ENCODE data around the gene PIANP.

PIANP gene

DNA sequence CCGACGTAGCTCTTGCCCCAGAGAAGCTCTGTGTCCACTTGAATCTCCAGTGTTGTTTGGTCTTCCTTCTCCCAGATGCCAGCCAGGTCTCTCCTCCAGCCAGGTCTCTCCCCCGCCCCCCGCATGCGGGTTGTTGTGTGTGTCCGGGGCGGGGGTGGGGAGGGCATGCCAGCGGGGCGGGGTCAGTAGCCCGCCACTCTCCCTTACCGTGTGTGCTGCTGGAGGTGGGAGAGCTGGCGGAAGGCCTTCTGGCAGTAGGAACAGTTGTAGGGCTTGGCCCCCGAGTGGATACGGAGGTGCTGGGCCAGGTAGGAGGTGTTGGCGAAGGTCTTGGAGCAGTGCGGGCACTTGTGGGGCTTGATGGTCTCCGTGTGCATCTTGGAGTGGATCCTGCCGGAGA, 28.5 kb downstream of the PIANP start:
- DNase-seq (ENCODE audit: low read depth in 2 of 2), result no peak

GRCh38 chr12:6667559-6668210, 32.9 kb downstream of the PIANP start:
- DNase-seq (ENCODE audit: low read depth in 2 of 2), result no peak

DNA sequence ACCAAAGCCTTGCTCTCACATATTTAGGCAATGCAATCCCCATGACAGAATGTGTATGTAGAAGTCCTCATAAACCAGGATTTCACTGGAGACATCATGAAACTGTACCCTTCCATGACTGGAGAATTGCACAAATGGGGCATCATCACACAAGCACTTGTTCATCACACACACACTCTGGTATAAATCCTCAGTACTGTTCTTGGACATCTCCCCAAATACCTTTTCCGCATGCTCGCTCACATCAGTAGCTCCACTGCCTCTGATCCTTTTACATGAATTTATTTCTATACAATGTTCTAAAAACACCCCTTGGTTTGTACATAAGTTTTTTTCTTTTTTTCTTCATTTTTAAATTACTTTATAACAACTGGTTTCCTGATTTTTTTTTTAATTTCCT, 34.4 kb downstream of the PIANP start:
- no peak for DNase-seq (ENCODE audit: low read depth in 2 of 2)

DNA sequence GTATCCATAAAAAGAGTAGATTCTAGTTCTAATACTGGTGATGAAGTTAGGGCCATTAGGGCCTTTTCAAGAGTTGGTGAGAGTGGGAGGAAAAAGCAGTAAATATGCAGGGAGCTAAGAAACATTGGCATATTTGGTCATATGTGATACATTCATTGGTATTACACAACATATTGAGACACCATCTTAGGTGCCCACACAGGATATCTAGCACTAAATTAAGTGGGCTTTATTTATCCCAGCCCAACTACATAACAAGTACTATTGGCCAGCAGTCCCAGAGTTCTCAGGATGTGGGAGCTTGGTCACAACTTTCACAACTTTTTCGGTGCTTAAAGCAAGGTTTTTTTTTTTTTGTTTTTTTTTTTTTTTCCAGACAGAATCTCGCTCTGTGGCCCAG, 35.7 kb downstream of the PIANP start:
- no peak for DNase-seq (ENCODE audit: low read depth in 2 of 2)

- DNase-seq (ENCODE audit: low read depth in 2 of 2), result peak; percentile 87
Observed at GRCh38 chr12:6662906-6663742, 37.5 kb downstream of the PIANP start, which contains the start of gene ING4. Gene ING4, minus strand, starts transcription at chr12:6663119. Its CDS starts 18 bp downstream, at chr12:6663101.

DNA sequence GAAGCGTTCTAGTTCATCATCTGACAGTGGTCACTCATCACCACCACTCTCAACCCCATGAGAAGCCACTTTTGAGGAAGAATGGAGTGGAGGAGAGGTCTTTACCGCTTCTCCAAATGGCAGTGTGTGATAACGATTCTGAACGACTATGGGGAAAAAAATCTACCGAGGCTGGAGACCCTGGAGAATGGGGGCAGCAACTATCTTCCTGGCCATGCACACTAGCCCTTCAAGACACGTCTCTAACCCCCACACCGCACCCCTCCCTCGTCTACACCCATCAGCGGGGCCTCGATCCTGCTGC, 38.1 kb downstream of the PIANP start:
- no peak for DNase-seq (ENCODE audit: low read depth in 2 of 2)

DNA sequence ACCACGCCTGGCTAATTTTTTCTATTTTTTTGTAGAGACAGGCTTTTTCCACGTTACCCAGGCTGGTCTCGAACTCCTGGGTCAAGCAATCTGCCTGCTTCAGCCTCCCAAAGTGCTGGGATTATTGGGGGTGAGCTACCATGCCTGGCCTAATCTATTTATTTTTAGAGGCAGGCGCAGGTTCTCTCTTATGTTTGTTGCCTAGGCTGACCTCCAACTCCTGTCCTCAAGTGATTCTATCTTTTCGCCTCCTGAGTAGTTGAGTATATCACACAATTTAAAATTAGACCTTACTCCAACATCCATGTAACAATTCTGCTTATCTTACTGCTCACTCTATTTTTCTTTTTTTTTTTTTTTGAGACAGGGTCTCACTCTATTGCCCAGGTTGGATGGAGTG, 46.6 kb downstream of the PIANP start:
- DNase-seq (ENCODE audit: low read depth in 2 of 2), result no peak

GRCh38 chr12:6653342-6653741, 47.3 kb downstream of the PIANP start:
- DNase-seq (ENCODE audit: low read depth in 2 of 2), result no peak

DNA sequence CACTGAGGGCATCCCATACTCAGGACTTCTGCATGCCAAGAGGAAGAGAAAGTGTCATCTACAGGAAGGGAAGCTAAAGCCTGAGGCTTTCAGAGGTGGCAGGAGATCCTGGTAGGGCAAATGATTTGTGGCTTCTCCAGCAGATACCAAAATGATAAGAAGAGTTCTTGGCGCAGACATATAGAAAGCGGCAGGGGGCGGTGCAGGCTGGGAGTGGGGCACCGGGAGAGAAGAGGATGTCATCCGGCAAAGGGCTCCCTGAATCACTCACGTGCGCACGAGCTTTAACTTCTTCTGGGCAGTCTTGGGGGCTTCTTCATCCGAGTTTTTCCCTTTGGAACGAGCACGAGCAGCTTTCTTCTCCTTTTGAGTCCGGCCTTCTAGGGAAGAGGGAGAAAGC, 48.2 kb downstream of the PIANP start:
- DNase-seq (ENCODE audit: low read depth in 2 of 2), result no peak

DNA sequence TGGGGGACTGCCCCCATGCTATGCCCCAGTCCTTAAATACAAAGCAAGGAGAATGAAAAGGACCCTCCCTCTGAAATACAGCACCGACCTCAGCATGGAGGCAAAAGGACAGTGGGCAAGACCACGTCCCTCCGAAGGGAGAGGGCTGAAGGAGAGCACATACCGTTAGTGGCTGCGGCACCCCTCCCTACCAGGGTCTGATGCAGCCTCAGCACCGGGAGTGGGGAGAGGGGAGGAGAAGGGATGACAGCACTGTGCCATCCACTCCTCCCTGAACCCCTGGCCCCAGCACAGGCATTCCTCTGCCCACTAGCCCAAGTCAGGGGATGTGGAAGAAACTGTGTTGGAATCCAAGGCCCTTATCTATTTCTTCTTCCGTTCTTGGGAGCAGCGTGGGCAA, 49.8 kb downstream of the PIANP start:
- no peak for DNase-seq (ENCODE audit: low read depth in 2 of 2)

- DNase-seq (ENCODE audit: low read depth in 2 of 2), result no peak
Observed at GRCh38 chr12:6647083-6647604, 53.5 kb downstream of the PIANP start, which contains the start of gene ACRBP. Gene ACRBP, minus strand, starts transcription at chr12:6647432. Its CDS starts 66 bp downstream, at chr12:6647366.

DNA sequence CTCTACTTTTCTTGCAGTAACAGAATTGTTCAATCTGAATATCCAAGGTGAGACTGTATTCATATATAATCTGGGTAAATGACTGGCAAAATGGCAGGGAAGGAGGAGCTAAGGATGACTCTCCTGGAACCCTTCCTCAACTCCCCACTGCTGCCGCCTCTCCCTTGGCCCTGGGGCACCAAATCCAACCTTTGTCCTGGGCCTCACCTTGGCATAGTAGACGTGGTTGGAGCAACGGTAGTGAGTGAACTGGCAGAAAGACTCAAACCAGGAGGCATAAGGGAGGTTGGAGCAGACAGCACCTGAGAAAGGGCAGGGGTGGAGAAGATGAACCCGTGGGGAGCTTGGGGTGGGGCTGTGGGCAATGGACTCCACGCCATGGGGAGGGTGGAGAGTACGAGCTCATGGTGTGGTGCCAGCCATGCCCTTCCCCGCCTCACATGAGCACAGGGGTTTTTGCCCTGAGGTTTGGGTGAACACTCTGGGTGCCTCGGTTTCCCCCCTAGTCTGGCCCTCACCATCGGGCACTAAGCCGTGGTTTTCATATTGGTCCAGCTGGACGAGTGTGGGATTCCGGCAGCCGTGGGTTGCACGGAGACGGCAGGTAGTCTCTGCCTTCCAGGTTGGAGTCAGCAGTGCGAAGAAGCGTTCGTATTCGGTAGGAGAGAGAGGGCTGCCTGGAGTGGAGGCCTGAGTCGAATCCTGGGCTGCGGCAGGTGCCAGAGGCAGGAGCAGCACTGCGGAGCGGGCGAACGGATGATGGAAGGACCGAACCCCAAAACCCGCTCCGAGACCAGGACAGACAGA, 54.1 kb downstream of the PIANP start:
- DNase-seq (ENCODE audit: low read depth in 2 of 2), result no peak

DNA sequence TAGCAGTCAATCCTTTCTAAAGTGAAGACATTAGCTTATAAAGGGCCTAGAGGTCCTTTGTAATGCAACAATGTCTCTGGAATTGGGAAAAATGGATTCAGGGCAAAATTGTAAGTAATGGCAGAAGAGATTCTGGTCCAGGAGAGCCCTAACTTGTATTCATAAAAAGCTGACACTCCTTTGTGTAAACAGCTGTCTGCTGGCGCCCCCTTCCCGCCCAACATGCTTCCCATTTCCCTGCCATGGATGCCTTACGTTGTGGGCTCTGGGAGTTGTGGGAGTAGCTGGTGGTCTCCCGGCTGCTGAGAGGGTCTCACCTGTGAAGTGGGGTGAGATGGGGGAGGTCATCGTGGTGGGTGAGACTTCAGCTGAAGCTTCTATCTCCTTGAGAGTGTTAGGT, 55.7 kb downstream of the PIANP start:
- no peak for DNase-seq (ENCODE audit: low read depth in 2 of 2)

DNA sequence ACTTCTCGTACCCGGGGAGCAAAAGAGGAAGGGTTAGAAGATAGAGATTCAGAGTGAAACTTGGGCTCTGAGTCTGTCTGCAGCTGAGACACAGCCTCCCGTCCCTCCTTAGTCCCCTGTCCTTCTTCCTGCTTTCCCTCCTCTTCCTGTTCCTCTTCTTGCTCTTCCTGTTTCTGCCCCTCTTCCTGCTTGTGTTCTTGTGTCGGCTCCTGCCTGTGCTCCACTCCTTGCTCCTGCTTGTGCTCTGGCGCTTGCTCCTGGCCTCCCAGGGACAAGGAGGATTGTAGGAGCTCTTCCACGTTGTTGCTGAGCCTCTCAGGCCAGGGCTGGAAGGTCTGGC, 56.4 kb downstream of the PIANP start:
- no peak for DNase-seq (ENCODE audit: low read depth in 2 of 2)

All from activated CD4-positive, alpha-beta T cell treated with anti-CD3 and anti-CD28 coated beads for 24 hours (primary cell).